GM18511 (cell line): ENCODE results near the gene HDAC4.
A peak's percentile ranks its signal among the peaks of the same experiment; 100 is the strongest.

Experiments
- ATAC-seq: cut with Tn5 transposase; IDR thresholded peaks from one replicate; pipeline ENCODE4 v1.9.1; 2021; ENCODE audit warnings: mild to moderate bottlenecking, moderate library complexity; ENCODE audit not compliant: unreplicated experiment

HDAC4 gene

DNA sequence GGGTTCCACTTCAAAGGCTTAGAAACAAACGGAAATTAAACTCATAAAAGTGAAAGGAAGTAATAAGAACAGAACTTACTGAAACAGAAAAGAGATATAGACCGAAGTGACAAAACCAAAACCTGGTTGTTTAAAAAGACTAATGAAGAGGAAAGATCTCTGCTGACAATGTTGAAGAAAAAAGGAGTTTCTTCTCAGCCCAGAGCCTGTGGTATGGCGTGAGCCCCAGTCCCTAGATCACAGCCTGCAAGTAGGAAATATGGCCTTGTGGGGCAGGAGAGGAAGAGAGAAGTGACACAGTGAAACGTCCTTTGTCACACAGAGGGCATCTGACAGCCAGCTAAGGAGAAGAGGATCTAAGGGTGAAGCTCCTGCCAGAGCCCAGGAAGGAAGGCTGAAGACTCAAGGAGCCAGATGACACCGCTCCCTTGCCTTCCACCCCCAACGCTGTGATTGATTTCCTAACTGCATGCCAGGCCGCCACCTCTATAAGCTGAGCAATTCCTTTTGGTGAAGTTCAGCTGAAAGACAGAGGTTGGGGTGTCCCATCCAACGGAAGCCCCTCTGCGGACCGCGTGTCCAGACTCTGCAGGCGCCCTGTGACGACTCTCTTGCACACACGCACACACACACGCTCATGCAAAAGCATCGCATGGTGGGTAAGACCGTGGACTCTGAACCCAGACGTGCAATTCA, 141.1 kb downstream of the HDAC4 start:
- peak; percentile 77 for ATAC-seq

GRCh38 chr2:239259173-239259572, 141.6 kb downstream of the HDAC4 start:
- ATAC-seq = peak; percentile 77

- no peak for ATAC-seq
Measured at GRCh38 chr2:239258248-239258647, 142.6 kb downstream of the HDAC4 start.

GRCh38 chr2:239257511-239257937, 143.3 kb downstream of the HDAC4 start:
- no peak for ATAC-seq

DNA sequence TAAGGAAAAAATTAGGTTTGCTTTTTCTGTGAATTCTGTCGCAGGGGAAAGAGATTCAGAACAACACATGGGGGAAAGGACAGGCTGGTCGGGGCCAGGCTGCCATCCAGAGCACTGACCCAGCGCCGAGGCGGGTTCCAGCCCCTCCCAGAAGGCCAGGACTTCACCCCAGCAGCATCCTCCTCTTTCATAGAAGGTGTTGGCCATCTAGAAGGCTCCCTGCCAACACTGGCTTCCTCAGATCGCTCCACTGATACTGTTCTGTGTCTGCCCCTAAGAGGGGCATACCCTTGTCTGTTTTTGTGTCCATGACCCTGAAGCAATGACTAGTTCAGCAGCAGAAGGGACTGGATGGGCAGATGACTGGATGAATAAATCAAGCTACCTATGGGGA, 144.5 kb downstream of the HDAC4 start:
- no peak for ATAC-seq

DNA sequence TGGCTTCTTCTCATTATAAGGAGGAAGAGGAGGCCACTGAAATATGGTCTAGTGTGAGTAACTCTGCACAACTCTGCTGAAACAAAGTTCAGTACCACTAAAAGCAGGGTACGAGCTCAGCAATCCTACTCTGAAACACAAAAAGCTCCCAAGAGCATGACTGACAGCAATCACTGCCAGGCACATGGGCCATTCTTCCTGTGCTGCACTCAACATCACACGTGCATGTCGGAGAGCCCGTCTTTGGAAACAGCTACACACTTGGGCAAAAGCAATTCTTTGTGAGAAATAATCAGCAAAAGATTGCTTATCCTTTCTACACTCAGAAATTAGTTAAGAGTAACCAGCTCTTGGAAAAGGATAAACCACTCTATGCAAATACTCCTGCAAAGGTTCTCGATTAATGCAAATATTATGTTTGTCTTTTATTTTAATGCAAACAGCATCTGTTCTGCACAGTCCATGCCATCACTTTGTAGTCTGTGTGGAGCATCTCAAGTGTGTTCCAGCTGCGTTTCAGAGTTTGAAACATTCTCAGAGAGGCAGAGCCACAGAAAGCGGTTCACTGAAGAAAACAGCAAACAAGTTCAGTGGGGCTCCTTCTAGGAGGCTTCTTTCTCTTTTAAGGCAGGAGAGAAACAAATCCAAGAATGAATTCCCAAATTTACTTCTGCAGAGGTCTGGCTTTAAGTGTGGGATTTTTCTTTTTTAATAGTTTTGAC, 145.0 kb downstream of the HDAC4 start:
- ATAC-seq = no peak

DNA sequence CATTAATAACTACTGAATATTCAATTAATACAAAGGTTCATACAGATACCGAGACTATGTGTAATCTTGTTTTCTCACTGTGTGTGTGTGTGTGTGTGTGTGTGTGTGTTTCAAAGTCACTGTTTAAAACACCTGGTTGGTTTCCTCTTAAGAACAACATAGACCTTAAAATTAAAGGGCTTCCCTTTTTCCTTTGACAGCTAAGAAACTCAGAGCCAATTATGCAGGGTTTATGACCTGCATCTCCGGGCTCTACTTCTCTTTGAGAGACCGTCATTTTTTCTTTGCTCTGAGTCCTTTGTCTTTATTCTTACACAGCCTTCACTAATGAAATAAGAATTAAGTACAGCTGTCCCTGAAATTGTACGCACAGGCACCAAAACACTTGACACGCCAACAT, 145.6 kb downstream of the HDAC4 start:
- no peak for ATAC-seq

DNA sequence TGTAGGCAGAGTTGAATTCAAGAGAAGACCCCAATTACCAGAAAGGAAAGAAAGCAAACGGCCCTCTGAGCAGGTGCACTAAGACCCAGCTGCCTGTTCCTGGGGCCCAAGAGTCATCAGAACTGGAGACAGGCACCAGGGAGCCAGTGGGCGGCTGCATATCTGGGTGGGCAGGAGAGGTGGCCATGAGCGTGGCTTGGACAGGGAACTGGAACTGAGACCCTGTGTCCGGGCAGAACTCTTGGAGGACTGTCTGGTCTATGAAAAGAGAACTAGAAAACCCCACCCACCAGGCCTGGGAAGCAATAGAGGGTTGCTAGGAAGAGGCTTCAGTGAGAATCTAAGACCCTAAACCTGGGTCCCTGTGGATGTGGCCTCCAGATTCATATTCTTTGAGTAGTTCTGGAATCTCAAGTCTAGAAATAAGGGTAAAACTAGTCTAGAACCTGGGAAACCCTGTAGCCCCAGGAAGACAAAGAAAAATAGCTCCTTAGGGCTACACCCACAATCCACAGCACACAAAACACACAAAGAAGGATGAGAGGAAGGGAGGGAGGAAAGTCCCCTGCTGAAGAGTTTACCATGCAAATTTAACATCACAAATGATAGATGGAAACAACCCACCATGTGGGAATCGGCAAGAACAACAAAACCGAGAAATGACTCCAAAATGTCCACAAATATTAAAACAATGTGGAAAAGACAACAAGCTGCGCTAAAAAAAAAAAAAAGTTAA, 147.0 kb downstream of the HDAC4 start:
- ATAC-seq = no peak

DNA sequence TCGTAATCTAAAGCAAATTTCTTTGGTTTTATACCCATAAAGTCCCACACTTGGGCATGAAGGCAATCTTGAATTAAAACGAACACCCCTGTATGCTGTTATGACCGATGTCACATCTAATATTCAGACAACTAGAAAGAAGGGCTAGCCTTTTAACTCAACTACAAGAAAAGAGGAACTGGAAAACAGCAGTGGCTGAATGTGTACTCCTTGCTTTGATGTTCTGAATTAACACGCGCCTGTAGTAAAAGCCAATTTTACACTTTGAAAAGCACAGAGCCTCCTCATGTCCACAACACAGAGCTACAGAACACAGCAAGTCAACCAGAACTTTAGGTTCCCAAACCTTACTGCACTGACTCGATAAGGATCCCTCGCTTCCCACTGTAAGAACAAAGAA, 147.6 kb downstream of the HDAC4 start:
- ATAC-seq = peak; percentile 81

- ATAC-seq = peak; percentile 13
Measured at GRCh38 chr2:239252801-239253200, 148.0 kb downstream of the HDAC4 start.

DNA sequence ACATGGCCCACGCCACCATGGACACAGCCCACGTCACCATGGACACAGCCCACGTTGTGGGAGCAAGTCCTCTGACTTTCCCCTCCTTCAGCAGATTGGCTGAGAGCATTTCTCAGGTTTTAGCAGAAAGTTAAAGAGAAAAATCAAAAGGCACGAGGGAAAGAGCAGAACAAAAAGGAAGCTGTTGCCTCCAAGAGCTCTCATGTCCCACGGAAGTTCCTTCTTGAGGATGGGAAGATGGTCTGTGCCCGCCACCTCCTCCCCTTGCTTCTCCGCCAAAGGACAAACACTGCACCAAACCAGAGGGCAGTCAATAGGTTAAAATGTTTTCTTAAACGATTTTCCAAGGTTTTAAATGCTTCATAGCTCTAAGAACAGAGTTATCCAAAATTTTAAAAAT, 148.4 kb downstream of the HDAC4 start:
- ATAC-seq = no peak

- ATAC-seq = no peak
Measured at GRCh38 chr2:239251971-239252370, 148.8 kb downstream of the HDAC4 start.

DNA sequence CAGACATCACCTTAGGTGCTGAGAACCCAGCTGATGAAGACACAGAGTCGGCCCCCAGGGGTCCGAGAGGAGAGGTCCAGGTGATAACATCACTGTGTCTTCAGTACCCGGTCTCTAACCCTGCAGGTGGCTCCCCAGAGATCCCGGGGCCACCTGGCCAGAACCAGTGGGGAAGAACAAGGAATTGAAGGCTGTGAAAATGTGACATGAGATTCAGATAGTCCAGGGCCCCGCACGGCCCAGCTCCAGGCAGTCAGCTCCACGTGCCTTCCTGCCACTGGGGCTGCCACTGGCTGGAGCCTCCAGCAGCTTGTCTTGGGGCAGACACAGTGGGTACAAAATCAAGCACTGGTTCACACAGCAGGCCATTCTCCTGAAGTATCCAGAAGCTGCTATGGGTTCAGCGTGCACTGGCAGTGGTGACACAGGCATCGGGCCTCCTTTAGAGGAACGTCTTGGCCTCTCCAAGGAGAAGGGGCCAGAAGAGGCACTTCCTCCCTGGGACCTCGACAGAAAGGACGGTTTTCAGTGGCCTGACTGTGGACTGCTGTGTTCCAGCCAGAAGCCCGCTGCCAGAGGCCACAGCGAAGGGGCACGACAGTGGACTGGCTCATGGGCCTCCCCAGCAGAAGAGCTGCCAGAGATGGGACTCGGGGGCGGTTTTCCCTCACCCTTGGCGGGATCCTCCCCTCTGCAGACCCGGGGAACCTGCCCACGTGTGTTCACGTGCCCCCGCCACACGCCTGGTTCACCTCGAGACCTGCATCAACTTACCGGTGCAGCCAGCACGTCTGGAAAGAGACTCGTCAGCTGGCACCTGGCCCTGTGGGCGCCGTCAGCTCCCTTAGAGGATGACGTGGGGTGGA, 150.4 kb downstream of the HDAC4 start:
- ATAC-seq = no peak

- no peak for ATAC-seq
Measured at GRCh38 chr2:239249776-239250175, 151.0 kb downstream of the HDAC4 start.

DNA sequence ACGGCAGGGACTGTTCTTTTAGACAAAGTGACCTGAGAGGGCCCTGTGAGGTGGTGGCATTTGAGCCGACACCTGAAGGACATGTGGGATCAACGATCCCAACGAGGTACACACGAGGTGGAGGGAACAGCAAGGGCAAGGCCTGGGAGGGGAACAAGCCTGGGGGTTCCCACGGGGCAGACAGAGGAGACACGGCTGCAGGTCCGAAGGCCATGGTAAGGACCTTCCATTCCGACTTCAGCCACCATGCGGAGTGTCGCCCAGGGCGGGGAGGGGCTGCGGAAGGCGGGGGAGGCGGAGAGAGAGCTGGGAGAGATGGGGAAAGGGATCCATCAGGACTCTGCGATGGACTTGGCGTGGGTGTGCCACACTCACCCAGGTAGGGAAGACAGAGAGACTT, 151.8 kb downstream of the HDAC4 start:
- no peak for ATAC-seq

DNA sequence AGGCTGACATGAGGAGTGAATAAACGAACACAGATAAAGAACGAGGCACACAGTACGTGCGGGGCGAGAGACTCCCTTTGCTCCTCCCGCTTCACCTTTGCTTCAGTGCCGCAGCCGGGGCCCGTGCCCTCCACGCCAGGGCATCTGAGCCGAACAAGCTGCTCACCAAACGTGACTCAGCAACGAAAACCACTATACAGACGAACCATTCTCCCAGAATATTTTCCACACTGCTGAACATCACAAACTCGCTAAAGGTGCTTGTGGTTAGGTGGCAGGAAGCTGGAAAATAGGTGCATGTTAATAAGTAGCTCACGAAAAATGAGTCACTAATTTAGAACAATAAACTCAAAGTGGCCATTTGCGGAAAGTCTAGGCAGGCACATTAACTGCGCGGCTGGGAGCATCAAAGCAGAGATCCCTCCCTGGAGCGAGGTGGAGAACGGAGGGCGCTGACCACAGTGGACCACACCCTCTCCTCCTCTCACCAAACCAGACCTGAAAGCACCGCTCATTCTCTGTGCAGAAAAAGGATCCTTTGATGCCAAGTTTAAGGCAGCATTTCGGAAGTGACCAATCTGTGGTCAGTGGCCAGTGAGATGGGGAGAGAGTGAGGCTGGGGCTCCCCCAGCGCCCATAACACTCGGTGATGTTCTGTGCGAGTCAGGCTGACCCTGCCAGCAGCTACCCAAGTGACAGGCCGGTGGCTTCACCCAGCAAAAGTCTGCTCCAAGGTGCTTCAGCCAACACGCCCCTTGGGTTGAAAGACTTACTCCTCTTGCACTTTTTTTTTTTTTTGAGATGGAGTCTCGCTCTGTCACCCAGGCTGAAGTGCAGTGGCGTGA, 153.2 kb downstream of the HDAC4 start:
- no peak for ATAC-seq

- no peak for ATAC-seq
Measured at GRCh38 chr2:239246723-239247122, 154.1 kb downstream of the HDAC4 start.

- no peak for ATAC-seq
Measured at GRCh38 chr2:239245872-239246721, 154.7 kb downstream of the HDAC4 start.

DNA sequence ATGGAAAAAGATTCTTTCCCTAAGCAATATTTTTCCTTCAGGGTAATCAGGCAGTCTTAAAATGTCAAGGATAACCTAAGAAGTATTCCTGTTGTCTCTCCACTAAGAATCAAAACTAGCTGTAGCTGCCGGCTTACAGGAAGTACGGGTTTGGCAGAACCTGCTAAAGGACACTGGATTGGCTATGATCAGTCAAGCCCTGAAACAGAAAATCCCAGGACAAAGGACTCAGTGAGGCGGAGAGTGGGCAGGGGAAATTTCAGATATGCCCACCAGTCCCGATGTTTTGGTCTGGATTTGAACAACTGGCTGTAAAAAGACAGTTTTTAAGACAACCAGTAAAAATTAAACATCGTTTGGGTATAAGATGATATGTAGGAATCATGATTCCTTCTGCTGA, 155.7 kb downstream of the HDAC4 start:
- ATAC-seq = no peak
